OCI-LY1 (cell line): ENCODE measurements around the gene SCOC.

Experiments
- EZH2 ChIP-seq: fragments of 200-600 bp; sonication (generic), shearing (Covaris generic); IDR thresholded peaks from 2 replicates; pipeline ENCODE4 v1.8.0; 2017; ENCODE audit warnings: borderline replicate concordance, mixed run types, mild to moderate bottlenecking, antibody characterized with exemption, low read length, moderate library complexity, mixed read lengths
- TF ChIP-seq, protein P1 (sequence below): fragments of 200-600 bp; sonication (generic), shearing (Covaris generic); IDR thresholded peaks from 2 replicates; pipeline ENCODE4 v1.5.1; 2017; ENCODE audit warnings: mild to moderate bottlenecking, antibody characterized with exemption, low read length, moderate library complexity, mixed read lengths

- TF ChIP-seq, protein P1, sequence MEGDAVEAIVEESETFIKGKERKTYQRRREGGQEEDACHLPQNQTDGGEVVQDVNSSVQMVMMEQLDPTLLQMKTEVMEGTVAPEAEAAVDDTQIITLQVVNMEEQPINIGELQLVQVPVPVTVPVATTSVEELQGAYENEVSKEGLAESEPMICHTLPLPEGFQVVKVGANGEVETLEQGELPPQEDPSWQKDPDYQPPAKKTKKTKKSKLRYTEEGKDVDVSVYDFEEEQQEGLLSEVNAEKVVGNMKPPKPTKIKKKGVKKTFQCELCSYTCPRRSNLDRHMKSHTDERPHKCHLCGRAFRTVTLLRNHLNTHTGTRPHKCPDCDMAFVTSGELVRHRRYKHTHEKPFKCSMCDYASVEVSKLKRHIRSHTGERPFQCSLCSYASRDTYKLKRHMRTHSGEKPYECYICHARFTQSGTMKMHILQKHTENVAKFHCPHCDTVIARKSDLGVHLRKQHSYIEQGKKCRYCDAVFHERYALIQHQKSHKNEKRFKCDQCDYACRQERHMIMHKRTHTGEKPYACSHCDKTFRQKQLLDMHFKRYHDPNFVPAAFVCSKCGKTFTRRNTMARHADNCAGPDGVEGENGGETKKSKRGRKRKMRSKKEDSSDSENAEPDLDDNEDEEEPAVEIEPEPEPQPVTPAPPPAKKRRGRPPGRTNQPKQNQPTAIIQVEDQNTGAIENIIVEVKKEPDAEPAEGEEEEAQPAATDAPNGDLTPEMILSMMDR, result no peak
- no peak for TF ChIP-seq EZH2
Observed at GRCh38 chr4:140342620-140343019, 30.8 kb upstream of the SCOC start.
